NOMO-1 treated with DMSO at 0.1 percent for 48 hours (cell line): ENCODE results near the gene RAB11FIP4.
A peak's percentile ranks its signal among the peaks of the same experiment; 100 is the strongest.

ENCODE experiments used
- DNase-seq: peaks from one replicate; lab custom pipeline; 2025; ENCODE audit not compliant: unreplicated experiment; lab: John Stamatoyannopoulos, UW

Gene RAB11FIP4

GRCh38 chr17:31404028-31404949 is 12.8 kb downstream of the RAB11FIP4 start:
- DNase-seq = peak; percentile 42

DNA sequence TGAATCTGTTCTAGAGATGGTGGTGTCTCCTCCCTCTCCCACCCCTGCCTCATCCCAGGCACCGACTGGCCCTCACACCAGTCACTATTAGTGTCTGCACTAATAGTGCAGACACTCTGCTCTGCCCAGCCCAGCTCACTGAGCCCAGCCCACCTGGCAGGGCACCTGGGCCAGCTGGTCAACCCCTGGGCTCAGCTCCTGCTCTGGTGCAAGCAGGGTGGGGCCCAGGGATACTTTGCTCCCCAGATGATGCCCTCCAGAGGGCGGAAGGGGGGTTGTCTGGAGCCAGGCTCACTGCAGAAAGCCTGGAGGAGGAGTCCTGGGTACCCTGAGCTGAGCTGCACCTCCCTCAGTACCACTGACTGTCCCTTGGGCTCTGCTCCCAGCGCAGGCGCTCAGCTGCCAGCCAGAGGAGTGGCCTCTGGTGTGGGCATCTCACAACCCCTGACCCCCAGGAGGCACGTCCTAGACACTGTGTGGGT is 14.5 kb downstream of the RAB11FIP4 start:
- DNase-seq = no peak

DNA sequence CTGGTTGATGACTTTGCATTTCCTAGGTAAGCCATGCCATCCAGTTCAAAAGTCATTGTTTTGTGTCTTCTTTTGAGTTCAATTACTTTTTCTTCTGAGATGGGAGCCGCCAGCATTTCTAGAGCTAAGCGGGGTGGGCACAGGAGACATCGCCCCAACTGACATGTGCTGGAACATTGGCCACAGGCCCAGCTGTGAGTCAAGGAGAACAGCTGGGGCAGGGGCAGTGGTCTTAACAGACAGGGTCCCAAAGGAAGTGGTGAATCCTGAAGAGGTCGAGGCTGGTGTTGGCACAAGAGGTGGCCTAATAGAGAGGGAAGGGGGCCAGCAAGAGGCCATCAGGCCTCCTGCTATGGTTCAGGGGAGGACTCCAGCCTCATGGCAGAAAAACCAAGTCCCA is 17.1 kb downstream of the RAB11FIP4 start:
- no peak for DNase-seq

- no peak for DNase-seq
Observed at GRCh38 chr17:31411707-31412285, 20.3 kb downstream of the RAB11FIP4 start.

- DNase-seq = no peak
Observed at GRCh38 chr17:31412511-31412910, 21.0 kb downstream of the RAB11FIP4 start.

DNA sequence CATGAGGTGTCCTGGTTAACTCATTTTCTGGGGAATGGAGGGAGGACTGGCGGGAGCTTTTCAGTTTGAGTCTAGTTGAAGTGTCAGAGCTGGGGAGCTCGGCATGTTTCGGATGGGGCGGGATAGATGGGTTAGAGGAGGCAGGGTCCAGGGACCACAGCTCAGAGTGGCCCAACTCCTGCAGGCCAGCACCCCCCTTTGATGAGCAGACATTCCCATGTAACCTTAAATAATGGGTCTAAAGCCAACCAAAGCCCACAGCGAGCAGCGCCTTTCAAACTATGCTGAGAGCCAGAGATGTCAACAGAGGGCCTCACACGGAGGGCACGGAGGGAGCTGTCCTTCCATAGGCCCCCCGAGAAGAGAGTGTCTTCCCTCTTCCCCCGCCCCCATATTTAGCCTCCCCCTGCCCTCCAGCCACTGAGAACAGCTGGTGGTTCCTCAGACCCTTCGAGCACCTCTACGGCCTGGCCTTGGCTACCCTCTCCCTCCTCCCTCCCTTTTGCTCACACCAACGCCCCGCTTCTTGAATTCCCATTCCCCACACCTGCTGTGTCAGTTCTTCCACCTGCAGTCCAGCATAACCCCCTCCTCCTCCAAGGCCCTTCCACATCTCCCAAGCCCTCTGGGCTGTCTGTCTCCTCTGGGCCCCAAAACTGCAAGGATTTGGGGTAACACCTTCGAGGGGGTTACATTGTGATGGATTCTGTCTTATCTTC is 21.8 kb downstream of the RAB11FIP4 start:
- no peak for DNase-seq

DNA sequence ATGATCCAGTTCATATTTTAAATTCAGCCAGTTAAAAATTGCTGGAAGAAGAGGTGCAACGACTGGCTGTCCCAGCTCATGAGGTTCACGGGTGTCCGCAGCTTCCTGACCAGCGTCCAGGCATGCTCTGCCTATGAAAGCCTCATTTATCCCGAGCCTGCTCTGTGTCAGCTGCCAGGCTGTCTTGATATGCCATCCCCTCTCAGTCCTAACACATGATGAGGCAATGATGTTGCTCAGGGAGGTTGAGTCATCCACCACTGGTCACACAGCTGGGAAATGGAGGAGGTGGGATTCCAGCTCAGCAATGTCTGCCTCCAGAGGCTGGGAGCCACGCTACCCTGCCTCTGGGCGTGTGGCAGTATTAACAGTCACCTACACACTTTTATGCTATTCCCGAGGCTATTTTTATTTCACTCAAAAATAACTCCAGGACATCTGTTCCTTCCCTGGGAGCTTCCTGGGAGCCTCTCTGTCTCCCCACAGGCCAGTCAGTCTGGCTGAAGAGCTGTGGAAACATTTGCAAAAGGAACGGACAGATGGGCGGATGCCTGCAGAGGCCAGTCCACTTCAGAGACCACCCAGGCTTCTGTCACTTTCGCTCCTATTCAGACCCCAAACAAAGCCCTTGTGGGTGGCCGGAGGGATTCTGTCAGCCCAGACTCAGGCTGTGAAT is 22.5 kb downstream of the RAB11FIP4 start:
- DNase-seq = no peak

DNA sequence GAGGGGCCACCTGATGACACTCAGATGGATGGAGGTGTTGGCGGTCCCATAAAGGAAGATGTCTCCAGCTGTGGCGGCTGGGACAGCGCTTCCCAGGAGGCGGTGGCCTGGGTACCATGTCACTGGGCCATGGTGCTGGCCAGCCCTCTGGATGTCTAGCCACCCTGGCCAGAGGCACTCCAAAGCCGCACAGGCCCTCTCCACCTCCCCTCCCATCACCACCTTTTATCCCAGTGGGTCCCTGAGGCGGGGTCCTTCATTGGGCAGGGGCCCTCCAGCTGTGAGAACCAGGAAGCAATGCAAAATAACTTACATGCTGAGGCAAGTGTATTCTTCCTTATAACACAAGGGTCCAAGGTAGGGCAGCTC is 23.1 kb downstream of the RAB11FIP4 start:
- no peak for DNase-seq

DNA sequence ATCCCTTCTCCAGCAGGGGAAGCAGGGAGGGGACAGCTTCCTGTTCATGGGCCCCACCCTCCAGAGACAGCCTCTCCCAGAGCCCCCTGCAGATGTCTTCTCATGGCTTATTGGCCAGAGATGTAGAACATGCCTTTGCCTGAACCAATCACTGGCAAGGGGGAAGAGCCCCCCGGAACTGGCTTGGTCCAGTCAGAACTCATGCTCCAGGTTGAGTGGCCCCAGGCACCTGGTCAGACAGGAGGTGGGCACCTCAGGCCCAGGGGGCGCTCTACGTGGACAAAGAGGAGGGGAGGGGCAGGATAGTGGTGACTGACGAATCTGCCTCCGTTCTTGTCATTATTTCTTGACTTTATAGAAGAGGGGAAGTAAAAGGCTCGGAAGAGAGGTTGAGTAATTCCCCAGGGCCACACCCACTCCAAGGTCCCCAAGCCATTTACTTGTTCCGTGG is 23.6 kb downstream of the RAB11FIP4 start:
- peak; percentile 93 for DNase-seq

DNA sequence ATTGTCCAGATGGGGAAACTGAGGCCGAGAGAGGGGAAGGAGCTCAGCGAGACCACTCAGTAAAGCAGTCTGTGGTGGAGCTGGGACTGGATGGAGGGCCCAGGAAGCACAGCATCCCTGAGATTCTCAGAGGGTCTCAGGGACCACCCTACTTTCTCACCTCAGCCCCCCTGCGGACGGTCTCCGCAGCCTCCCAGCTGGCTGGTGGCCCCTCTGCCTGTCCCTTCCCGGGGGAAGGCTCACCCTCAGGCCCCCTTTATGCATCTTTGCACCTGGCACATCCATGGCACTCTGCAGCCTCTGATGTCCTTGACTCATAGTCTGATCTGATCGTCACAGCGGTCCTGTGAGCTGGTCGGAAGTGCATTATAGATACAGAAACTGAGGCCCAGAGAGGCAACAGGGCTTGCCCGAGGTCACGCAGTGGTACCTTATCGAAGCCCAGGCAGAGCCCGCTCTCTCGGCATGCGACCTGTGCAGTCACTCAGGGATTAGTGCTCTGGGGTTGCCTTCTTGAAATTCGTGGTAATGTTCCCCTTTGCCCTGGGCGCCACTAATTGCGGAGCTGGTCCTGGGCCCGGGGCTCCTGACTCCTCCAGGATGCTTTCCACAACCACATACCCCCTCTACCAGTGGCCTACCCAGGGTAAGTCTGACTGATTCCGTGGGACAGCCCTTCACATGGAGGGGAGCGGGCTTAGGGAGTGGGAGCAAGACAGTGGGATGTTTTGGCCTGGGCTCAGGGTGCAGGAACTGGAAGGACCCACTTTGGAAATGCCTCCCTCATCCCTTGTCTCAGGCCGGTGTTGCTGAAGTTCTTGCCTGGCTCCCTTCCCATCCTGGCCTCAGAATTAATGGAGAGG is 24.4 kb downstream of the RAB11FIP4 start:
- no peak for DNase-seq

DNA sequence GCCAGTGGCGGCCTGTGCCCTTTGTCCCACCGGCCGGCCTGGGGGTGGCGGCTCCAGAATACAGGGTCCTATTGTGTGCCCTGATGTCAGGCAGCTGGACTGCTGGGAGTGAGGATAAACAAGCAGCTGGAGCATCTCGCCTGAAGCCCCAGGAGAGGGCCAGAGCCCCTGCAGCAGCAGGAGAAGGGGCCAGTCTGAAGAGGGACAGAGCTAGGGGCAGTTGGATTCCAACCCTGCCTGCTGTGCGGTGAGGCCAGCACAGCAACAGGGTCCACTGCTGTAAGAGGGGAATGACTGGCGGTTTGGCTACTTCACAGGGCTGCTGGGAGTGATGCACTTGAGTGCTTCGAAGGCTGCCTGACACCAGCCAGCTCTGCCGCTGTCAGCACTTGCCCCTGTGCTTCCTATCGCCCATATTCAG is 25.0 kb downstream of the RAB11FIP4 start:
- DNase-seq = no peak

GRCh38 chr17:31417051-31417792 is 25.7 kb downstream of the RAB11FIP4 start:
- no peak for DNase-seq

DNA sequence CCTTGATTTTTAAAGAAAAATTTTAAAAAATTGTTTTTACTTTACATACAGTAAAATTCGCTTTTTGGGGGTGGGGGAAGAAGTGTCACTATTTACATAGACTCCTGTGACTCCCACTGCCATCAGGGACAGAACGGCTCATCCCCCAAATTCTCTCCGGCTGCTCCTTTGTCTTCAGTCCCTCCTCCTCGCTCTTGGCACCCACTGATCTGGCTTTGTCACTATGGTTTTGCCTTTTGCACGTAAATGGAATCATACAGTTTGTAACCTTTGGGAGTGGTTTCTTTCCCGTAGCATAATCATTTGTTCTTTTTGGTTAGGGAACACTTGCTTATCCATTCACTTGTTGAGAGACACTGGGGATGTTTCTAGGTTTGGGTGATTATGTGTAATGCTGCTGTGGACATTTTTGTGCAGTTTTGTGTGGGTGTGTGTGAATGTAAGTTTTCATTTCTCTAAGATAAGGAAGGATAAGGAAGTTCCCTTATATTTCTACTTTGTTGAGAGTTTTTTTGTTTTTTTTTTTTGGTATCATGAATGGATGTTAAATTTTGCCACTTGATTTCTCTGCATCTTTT is 27.4 kb downstream of the RAB11FIP4 start:
- no peak for DNase-seq

GRCh38 chr17:31422443-31422842 is 31.0 kb downstream of the RAB11FIP4 start:
- DNase-seq = no peak

- DNase-seq = no peak
Observed at GRCh38 chr17:31424944-31425281, 33.4 kb downstream of the RAB11FIP4 start.

- no peak for DNase-seq
Observed at GRCh38 chr17:31425282-31426040, 34.0 kb downstream of the RAB11FIP4 start.

- no peak for DNase-seq
Observed at GRCh38 chr17:31427684-31428083, 36.2 kb downstream of the RAB11FIP4 start.

DNA sequence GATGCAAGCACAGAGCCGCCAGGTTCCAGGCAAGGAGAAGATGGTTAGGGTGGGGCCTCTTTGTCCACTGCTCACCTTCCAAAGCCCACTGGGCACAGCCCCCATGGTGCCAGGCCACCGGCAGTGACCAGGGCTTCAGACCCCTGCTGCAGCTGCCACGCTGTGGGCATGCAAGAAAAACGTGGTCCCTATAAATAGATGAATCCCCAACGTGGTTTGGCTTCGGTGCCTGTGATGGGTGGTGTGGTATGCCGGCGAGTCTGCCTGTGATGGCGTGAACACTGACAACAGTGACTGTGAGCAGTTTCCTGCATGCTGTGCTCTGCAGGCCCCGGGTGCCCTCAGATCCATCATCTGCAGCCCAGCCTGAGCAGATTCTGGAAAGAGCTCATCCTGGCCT is 36.6 kb downstream of the RAB11FIP4 start:
- no peak for DNase-seq
